ENCODE data around the gene MAPK12. TPM values are rescaled to one million over a fixed set of nuclear protein-coding genes. Genes with fewer than 3 reads are reported as not detected.

MAPK12 gene
- total RNA-seq, 2 experiments from 2014 or later: 3.1 to 3.6 TPM

DNA sequence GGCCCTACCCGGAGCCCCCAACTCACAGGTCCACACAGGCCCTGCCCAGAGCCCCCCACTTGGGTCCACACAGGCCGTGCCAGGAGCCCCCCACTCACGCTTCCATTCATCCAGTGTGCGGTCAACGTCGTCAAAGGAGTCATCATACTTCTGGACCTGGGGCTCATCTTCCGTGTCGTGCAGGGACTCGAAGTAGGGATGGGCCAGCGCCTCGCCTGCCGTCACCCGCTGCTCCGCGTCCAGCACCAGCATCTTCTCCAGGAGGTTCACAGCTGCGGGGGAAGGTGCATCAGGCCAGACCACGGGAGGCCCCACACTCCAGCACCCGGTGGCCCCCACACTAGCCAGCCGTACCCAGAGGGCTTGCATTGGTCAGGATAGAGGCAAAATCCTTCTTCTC lies 6.4 kb downstream of the MAPK12 start:
- POLR2A ChIA-PET: no interaction called here
- Mint-ChIP-seq H3K36me3 (no peaks in the 10 kb centered on the region), H3K4me3 (no peak overlapping the region), H3K27ac (no peak overlapping the region), H3K27me3 (peaks cover 3% of the 10 kb centered on the region), H3K9me3 (no peaks in the 10 kb centered on the region), H3K4me1 (peaks cover 4% of the 10 kb centered on the region)
- no peak for DNase-seq
- ATAC-seq (ENCODE audit: low read depth): no peak

DNA sequence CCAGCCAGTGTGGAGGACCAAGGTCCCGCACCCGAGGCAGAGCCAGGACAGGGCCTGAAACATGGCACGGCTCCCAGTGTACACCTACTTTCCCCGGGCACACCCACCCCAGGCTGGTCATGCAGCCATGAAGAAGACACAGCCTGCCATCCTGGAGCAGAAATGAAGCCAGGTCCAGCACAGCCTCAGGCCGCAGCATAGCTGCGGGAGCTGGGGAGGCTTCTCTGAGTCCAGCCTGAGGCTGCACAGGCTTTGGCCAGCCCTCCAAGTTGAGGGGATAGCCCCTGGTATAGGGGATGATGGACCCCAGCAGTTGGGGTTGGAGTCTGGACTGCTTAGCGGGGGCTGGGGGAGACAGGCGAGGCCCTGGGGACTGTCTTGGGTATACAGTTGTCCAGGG lies 7.5 kb downstream of the MAPK12 start:
- H3K4me1 Mint-ChIP-seq: peaks cover 5% of the 10 kb centered on the region
- ATAC-seq (ENCODE audit: low read depth): no peak
- no peaks in the 10 kb centered on the region for H3K9me3 Mint-ChIP-seq
- H3K36me3 Mint-ChIP-seq: no peaks in the 10 kb centered on the region
- peaks cover 1% of the 10 kb centered on the region for H3K27me3 Mint-ChIP-seq
- H3K4me3 Mint-ChIP-seq: no peak overlapping the region
- no peak overlapping the region for H3K27ac Mint-ChIP-seq
- no peak for DNase-seq
- POLR2A ChIA-PET: interaction anchor here (1.0 kb wide), 1 partner anchor 14 kb away, joined by 3 read pairs; no protein-coding TSS in a partner anchor

DNA sequence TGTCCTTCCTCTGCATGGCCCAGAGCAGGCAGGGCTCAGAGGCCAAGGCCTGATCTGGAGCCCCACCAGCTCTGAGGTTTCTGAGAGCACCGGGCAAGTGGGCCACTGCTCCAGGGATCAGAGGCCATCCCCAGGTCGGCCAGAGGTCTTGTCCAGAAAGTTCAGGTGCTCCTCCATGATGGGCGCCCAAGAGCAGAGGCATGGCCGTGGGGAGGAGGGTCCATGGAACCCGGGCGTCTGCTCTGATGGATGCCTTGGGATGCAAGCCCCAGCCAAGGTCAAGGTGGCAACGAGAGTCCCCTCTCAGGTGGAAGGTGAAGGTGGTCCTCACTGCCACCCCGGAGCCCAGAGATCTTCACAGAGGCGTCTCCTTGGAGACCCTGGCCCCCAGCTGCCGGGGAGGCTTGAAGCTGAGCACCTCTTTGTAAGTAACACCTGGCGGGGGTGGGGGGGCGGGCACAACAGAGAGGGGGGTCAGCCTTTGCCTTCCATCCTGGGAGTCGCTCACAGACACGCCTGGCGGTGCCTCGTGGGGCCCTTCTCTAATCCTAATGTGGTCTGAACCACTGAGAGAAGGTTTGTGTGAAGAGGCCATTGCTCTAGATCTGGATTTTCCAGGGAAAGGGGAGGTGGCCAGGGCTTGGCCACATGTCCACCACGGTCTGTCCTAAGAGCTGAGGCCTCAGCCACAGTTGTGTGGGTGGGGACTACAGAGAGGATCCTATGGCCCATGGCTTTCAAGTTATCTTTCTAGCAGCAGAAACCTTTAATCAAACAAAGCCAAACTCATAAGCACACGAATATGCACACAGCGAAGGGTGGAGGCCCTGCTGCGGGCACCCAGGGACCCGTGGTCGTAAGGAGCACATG lies 8.2 kb downstream of the MAPK12 start:
- POLR2A ChIA-PET: interaction anchor here (0.9 to 3.4 kb wide), 4 partner anchors 9 to 254 kb away, joined by 3 to 26 read pairs (median 3); partner anchors contain the start of genes LMF2, MAPK12 and NCAPH2
- no peak overlapping the region for H3K4me3 Mint-ChIP-seq
- H3K4me1 Mint-ChIP-seq: peaks cover 5% of the 10 kb centered on the region
- no peak for DNase-seq
- H3K27ac Mint-ChIP-seq: no peak overlapping the region
- no peak for ATAC-seq (ENCODE audit: low read depth)
- H3K36me3 Mint-ChIP-seq: no peaks in the 10 kb centered on the region
- no peaks in the 10 kb centered on the region for H3K9me3 Mint-ChIP-seq
- no peaks in the 10 kb centered on the region for H3K27me3 Mint-ChIP-seq

DNA sequence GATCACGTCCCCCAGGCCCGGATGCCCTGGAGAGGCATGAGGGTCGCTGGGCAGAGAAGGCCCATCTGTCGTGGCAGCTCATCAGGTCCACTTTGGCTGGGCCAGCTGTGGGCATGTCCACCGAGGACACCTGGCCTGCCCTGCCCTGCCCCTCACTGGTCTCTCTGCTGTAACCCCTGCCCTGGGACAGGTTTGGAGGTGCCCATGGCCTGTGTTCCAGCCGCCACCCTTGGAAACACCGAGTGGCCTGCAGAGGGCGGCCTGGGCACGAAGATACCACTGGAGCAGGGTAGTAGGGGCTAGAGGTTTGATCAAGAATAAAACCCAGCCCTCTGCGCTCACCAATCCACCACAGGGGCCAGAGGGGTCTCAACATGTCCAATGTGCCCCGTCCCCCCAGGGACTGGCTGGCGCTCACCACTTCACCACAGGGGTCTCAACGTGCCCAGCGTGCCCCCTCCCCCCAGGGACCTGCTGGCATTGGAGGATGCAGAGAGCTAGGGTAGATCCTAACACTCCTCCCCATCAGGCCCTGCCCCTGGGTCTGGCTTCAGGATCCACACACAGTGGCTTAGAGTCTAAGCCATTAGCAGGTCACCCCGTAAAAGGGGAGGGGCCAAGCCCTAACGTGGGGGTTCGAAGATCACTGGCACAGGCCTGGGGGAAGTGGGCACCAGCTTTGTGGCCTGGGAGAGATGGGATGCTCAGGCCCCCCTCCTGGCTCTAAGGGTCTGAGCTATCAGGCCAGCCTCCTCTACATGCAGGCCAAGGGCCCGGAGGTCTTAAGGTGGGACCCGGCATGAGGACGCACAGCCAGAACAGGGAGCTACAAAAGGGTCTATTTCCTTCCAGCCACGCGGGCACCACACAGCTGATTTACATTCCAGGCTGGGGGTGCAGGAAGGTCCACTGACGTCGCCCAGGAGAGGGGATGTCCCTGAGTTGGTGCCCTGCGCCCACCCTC lies 9.1 kb downstream of the MAPK12 start:
- H3K4me1 Mint-ChIP-seq: peaks cover 7% of the 10 kb centered on the region
- peaks cover 2% of the 10 kb centered on the region for H3K36me3 Mint-ChIP-seq
- H3K9me3 Mint-ChIP-seq: no peaks in the 10 kb centered on the region
- H3K27ac Mint-ChIP-seq: no peak overlapping the region
- DNase-seq (peak; percentile 78), ATAC-seq (ENCODE audit: low read depth) (peak; percentile 55)
- POLR2A ChIA-PET: interaction anchor here (0.9 to 3.4 kb wide), 7 partner anchors 10 to 316 kb away, joined by 3 to 26 read pairs (median 7); partner anchors contain the start of genes LMF2, MAPK12, NCAPH2 and SCO2
- no peaks in the 10 kb centered on the region for H3K27me3 Mint-ChIP-seq
- H3K4me3 Mint-ChIP-seq: peak overlapping the region; percentile 42

GRCh38 chr22:50251477-50252081 lies 9.9 kb downstream of the MAPK12 start:
- H3K4me1 Mint-ChIP-seq: peaks cover 7% of the 10 kb centered on the region
- no peak overlapping the region for H3K27ac Mint-ChIP-seq
- H3K36me3 Mint-ChIP-seq: peaks cover 2% of the 10 kb centered on the region
- POLR2A ChIA-PET: interaction anchor here (1.0 to 3.4 kb wide), 13 partner anchors 9 to 369 kb away, joined by 3 to 26 read pairs (median 6); partner anchors contain the start of genes LMF2, MAPK12, NCAPH2 and SCO2
- ATAC-seq (ENCODE audit: low read depth) (no peak), DNase-seq (no peak)
- H3K4me3 Mint-ChIP-seq: peak overlapping the region; percentile 42
- no peaks in the 10 kb centered on the region for H3K9me3 Mint-ChIP-seq
- no peaks in the 10 kb centered on the region for H3K27me3 Mint-ChIP-seq

- H3K27me3 Mint-ChIP-seq: no peaks in the 10 kb centered on the region
- peak; percentile 83 for ATAC-seq (ENCODE audit: low read depth)
- H3K36me3 Mint-ChIP-seq: peaks cover 2% of the 10 kb centered on the region
- DNase-seq: peak; percentile 90
- peak within 1 kb of the TSS; percentile 84 for H3K27ac Mint-ChIP-seq
- peak within 1 kb of the TSS; percentile 87 for H3K4me3 Mint-ChIP-seq
- H3K4me1 Mint-ChIP-seq: peaks cover 7% of the 10 kb centered on the region
- no peaks in the 10 kb centered on the region for H3K9me3 Mint-ChIP-seq
- POLR2A ChIA-PET: interaction anchor here (1.0 to 3.4 kb wide), 14 partner anchors 8 to 370 kb away, joined by 3 to 26 read pairs (median 6); partner anchors contain the start of genes LMF2, MAPK12, NCAPH2 and SCO2
Observed at GRCh38 chr22:50250555-50251476, 10.7 kb downstream of the MAPK12 start, which contains the start of gene HDAC10. HDAC10 (minus strand) TSS chr22:50251265; CDS start chr22:50251032, 233 bp downstream.

DNA sequence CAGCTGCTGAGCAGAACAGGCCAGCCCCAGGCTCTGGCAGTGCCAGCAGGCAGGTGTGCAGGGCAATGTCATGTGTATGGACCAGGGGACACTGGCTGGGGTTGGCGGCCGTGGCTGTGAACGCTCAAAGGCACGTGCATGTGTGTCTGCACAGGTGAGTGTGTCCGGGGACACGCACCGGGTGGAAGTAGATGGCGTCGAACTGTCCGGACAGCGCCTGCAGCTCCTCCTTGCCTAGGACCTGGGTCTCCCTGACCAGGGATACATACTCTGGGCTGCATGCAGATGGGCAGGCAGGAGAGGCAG lies 11.3 kb downstream of the MAPK12 start:
- no peaks in the 10 kb centered on the region for H3K27me3 Mint-ChIP-seq
- no peak for DNase-seq
- no peak for ATAC-seq (ENCODE audit: low read depth)
- peak overlapping the region; percentile 87 for H3K4me3 Mint-ChIP-seq
- POLR2A ChIA-PET: interaction anchor here (1.3 to 3.4 kb wide), 12 partner anchors 8 to 371 kb away, joined by 3 to 26 read pairs (median 7); partner anchors contain the start of genes LMF2, MAPK12, NCAPH2 and SCO2
- peaks cover 2% of the 10 kb centered on the region for H3K36me3 Mint-ChIP-seq
- H3K9me3 Mint-ChIP-seq: no peaks in the 10 kb centered on the region
- H3K4me1 Mint-ChIP-seq: peaks cover 7% of the 10 kb centered on the region
- H3K27ac Mint-ChIP-seq: peak overlapping the region; percentile 61

GRCh38 chr22:50249341-50250248 lies 11.9 kb downstream of the MAPK12 start:
- POLR2A ChIA-PET: interaction anchor here (1.5 to 3.4 kb wide), 6 partner anchors 7 to 371 kb away, joined by 3 to 26 read pairs (median 10); partner anchors contain the start of genes MAPK12 and SCO2
- ATAC-seq (ENCODE audit: low read depth): no peak
- Mint-ChIP-seq H3K4me1 (peaks cover 9% of the 10 kb centered on the region), H3K27me3 (no peaks in the 10 kb centered on the region), H3K36me3 (peaks cover 5% of the 10 kb centered on the region), H3K27ac (peak overlapping the region; percentile 61), H3K9me3 (no peaks in the 10 kb centered on the region), H3K4me3 (peak overlapping the region; percentile 87)
- no peak for DNase-seq

- Mint-ChIP-seq H3K27ac (no peak overlapping the region), H3K4me1 (peaks cover 15% of the 10 kb centered on the region), H3K27me3 (no peaks in the 10 kb centered on the region), H3K36me3 (peaks cover 5% of the 10 kb centered on the region), H3K9me3 (no peaks in the 10 kb centered on the region), H3K4me3 (no peak overlapping the region)
- POLR2A ChIA-PET: no interaction called here
- ATAC-seq (ENCODE audit: low read depth): no peak
- no peak for DNase-seq
Observed at GRCh38 chr22:50248196-50249081, 13.0 kb downstream of the MAPK12 start.

DNA sequence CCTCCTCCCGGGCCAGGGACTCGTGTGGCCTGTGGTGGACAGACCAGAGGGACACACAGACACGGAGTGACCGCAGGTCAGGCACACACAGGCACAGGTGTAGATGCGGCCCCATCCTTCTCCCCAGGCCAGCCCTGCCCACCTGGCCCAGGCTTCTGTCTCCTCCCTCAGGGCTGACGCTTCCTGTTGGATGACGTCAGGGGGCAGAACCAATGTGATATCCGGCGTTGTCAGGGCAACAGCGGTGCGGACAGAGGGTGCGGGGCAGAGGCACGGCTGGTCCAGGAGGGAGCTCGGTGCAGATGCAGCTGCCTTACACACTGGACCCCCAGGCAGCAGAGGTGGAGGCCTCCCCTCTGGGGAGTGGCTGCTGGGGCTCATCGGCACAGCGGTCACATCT lies 13.7 kb downstream of the MAPK12 start:
- no peak for ATAC-seq (ENCODE audit: low read depth)
- no peak for DNase-seq
- Mint-ChIP-seq H3K4me1 (peaks cover 16% of the 10 kb centered on the region), H3K9me3 (no peaks in the 10 kb centered on the region), H3K27me3 (no peaks in the 10 kb centered on the region), H3K4me3 (no peak overlapping the region), H3K27ac (peak overlapping the region; percentile 70), H3K36me3 (peaks cover 5% of the 10 kb centered on the region)
- POLR2A ChIA-PET: no interaction called here

Measured in activated naive CD8-positive, alpha-beta T cell treated with anti-CD3 and anti-CD28 coated beads, Interleukin-2, amount 10 ng/mL, durations not matched to agents 7 days and 5 days (primary cell).